GM19372 (cell line): ENCODE measurements around the gene ROBO1.

ENCODE experiments used
- ATAC-seq: cut with Tn5 transposase; IDR thresholded peaks from one replicate; pipeline ENCODE4 v1.9.1; 2021; ENCODE audit warnings: mild to moderate bottlenecking, low read depth, moderate library complexity; ENCODE audit not compliant: unreplicated experiment

Gene ROBO1

DNA sequence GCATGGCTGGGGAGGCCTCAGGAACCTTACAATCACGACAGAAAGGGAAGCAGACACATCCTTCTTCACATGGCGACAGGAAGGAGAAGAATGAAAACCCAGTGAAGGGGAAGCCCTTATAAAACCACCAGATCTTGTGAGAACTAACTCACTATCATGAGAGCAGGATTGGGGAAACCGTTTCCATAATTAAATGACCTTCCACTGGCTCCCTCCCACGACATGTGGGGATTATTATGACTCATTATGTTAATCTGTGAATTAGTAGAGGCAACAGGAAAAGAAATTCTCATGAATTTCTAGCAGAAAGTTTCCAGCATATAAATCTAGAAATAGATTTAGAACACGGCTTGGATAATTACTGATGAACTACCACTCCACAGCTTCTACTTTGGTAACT, 937.3 kb downstream of the ROBO1 start:
- no peak for ATAC-seq

DNA sequence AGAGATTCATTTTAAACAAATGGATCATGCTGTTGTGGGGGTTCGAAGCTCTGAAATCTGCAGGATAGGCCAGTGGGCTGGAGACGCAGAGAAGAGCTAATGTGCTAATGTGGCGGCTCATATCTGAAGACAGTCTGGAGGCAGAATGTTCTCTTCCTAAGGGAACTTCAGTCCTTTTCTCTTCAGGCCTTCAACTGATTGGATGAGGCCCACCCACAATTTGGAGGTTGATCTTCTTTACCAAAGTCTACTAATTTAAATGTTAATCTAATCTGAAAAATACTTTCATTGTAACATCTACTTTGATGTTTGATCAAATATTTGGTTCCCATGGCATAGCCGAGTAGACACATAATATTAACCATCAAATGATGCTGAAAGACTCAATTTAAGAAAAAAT, 940.2 kb downstream of the ROBO1 start:
- ATAC-seq, result no peak

DNA sequence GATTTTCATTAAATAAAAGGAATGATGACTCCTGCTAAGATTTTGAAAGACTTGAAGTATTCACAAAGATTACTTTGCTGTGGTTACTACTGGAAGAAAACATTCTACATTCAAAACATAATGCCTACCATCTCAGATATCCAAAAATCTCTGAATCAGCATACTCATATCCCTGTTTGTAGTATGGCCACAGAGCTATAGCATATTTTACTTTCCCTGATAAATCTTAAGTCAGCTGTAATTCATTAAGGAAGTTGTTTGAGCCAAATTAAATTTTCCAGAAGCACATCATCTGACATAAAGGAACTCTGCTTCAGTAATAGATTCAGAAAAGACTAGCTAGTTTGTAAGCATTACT, 942.0 kb downstream of the ROBO1 start:
- ATAC-seq, result no peak

DNA sequence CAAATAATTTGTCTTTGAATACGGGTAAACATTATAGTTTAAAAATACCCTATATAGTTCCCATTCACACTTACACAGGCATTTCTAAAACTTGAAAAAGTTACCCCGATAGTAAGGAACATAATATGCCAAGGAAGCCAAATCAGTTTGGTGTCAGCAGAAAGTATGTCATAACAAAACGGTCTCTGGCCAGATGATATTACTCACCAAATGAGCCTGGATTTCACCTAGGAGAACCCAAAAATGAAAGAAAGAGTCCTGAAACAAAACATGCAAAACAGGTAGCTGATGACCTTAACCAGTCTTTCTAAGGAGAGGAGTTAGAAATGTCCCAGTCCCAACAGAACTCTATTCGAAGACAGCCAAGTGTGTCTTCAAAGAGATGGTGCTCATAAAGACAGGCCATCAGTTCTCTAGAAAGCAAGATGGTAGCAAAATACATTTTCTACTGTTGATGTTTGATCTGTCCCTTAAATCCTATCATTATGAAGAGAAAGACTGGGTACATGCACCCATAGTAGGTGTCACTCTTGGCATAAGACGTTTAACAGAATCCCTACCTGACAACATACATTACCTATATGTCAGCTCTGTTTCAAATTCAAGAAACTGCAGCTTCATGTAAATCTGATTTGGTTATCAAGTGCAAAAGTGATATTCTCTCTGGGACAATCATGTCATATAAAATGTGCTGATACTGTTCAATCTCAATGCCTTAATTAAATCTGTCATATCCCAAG, 942.5 kb downstream of the ROBO1 start:
- no peak for ATAC-seq

DNA sequence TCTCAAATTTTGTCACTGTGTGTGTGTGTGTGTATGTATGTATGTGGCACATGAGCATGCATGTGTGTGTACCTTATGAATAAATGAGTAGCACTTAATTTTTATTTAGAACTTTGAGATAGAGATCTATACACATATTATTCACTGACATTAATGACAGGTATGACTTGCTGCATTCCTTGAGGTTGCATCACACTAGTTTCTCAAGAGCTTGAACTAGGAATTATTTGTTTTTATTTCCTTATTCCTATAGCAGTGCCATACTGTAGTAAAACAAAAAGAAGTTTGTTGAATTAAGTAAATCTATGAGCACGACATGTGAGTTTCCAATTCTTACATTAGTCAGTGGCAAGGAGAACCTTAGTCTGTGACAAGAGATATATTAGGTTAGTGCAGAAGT, 943.9 kb downstream of the ROBO1 start:
- no peak for ATAC-seq

DNA sequence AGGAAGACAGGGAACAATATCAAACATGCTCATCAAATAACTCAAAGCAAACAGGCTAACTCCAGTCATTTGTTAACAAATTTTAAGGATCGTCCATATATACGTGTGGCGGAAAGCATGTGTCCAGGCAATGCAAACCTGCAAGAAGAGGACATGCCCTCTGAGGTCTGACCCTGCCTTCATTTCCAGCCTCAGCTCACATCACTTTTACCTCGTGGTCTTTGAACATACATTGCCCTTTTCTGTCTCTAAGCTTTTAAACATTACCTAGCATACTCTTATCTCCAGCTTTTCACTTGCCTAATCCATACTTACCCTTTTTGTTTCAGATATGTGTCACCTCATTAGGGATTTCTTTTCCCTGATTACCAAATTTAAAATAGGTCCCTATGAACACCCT, 944.4 kb downstream of the ROBO1 start:
- no peak for ATAC-seq

DNA sequence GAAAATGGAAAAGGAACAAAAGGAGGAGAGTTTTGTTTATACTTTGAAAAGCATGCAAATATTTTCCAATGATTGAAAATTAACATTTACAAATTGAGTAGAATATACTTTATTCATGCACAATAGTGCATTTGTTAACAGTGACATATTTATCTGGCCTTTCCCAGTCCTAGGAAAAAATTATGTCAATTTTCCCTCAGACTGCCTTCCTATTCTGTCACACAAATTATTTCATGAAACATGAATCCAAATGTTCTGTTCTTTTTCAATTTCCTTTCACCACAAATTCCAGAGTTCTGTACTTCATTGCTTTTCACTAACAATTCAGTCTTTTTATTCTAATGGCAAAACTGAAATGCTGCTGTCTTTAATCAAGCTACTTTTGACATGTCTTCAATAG, 945.1 kb downstream of the ROBO1 start:
- ATAC-seq, result no peak

DNA sequence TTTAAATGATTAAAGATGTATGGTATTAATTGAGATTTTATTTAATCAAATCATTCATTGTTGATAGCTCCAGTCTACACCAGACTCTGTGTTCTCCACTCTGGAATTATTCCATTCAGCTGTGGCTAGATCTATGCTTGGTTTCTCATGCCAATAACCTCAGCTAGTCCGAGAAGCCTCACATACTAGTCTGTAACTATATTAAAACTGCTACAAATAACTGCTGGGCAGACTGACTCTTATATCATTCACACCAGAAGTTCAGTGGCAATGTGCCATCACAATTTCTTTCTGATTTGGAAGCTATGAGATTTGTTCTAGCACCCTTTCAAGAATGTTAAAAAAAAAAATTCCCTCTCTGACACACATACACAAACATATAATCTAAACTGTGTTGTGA, 947.3 kb downstream of the ROBO1 start:
- ATAC-seq, result no peak

DNA sequence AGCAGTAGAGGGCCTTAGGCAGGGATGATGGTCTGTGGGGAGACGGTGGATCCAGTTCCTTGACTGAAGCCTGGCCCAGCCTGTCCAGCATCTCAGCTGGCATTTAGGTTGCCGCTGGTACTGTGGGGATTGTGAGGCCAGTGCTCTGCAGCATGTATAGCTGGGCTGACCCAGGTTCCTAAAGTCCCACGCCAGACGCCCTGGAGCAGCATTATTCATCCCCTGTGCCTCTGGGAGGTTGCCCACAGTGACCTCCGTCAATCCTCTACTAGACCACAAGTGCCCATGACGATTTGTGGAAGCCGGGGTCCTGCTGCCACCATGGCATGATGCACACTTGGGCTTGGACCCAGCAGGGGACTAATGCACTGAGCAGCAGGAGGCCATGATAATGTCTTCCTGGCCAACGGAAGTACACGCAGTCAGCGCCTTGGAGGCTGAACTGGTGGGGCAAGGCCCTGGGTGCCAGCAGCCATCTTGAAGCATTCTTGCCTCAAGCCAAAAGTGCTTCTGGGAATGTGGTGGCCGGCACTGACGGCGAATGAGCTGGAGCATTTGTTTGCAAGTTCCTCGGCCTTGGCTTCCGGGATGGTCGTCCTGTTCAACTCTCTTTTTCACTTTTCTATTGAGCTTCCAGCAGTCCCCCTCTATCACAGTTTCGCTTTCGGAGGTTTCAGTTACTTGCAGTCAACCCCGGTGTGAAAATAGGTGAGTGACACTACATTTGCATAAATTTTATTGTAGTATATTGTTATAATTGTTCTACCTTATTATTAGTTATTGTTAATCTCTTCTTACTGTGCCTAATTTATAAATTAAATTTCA, 949.4 kb downstream of the ROBO1 start:
- no peak for ATAC-seq

DNA sequence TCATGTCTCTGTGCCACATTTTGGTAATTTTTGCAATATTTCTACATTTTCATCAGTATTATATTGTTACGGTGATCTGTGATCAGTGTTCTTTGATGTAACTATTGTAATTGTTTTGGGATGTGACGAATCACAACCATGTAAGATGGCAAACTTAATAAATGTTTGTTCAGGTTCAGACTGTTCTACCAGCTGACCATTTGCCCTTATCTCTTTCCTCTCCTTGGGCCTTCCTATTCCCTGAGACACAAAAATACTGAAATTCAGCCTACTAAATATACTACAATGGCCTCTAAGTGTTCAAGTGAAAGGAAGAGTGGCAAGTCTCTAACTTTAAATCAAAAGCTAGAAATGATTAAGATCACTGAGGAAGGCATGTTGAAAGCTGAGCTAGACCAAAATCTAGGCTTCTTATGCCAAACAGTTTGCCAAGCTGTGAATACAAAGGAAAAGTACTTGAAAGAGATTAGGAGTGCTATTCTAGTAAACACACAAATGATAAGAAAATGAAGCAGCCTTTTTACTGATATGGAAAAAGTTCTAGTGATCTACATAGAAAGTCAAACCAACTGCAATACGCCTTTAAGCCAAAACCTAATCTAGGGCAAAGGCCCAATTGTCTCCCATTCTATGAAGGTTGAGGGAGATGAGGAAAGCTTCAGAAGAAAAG, 952.8 kb downstream of the ROBO1 start:
- ATAC-seq, result no peak

DNA sequence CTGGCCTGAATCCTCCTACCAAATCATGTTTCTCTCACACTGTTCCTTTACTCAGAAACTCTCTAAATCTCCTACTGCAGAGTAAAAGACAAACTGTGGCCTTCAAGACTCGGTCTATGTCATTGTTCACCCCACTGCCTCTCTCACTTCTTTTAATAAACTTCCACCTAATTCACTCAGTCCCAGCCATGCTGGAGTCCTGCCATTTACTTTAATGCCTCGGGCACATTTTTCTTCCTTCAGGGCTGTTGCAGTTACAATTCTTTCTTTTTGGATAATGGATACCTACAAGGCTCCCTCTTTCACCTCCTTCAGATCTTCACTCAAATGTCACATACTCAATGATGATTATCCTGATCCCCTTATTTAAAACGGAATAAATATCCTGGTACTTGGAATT, 955.6 kb downstream of the ROBO1 start:
- no peak for ATAC-seq

DNA sequence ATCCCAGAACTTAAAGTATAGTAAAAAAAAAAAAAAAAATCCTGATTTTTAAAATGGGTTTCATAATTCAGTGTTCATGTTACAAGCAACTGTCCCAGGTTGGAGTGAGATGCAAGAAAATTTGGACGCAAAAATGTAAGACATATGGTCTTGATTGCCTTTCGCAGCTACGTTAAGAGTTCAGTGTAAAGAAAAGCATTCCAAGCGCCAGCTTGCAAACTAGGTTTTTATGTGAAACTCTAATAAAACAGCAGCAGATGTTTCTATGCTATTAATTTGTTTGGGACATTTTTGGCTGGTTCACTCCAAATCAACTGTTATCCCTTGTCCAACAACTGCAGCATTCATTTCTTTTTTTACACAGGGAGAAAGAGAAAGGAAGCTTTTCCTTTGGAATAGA, 957.8 kb downstream of the ROBO1 start:
- no peak for ATAC-seq

DNA sequence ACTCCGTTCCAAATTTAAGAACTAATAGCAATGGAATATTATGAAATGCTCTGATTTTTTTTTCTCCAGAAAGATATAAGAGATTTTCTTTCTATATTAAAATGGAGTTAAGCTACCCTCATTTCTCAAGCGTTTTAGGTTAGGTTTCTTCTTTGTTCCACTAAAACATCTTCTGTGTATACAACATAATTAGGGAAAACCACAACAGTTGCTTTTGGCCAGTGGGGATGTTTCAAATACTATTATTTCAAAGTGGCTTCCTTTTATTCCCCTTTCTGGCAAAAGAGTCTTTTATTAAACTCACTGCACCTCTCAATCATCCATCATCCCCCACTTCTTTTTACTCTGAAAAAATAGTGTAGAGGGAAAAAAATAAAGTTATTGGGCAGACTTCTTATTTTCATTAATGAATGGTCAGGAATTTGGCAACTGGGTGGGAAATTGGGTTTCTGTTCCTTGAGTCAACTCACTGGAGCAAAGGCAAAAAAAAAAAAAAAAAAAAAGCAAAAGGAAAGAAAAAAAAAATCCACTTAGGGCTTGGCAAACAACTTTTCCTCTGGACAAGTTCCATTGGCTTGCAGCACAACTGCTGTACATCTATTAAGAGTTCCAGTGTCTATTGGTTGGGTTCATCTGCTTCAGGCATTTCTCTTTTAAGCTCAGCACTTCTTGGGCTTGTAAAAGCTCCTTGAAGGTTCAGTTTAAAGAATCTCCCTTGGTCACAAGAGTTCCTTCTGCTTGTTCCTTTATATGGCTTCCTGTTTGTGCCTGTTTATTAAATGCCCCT, 963.4 kb downstream of the ROBO1 start:
- no peak for ATAC-seq

DNA sequence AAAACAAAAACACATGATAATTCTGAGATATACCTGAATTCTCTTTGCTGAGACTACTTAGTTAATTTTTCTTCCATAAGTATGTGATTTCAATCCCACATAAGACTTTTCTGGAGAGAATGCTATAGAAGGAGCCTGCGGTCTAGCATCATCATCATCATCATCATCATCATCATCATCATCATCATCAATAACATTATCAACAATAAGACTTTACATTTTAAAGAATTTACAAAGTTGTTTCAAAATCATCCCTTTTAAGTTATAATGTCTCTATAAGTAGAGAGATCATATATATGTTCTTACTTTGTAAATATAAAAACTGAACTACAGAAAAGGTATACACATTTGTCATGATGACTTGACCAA, 965.3 kb downstream of the ROBO1 start:
- no peak for ATAC-seq

DNA sequence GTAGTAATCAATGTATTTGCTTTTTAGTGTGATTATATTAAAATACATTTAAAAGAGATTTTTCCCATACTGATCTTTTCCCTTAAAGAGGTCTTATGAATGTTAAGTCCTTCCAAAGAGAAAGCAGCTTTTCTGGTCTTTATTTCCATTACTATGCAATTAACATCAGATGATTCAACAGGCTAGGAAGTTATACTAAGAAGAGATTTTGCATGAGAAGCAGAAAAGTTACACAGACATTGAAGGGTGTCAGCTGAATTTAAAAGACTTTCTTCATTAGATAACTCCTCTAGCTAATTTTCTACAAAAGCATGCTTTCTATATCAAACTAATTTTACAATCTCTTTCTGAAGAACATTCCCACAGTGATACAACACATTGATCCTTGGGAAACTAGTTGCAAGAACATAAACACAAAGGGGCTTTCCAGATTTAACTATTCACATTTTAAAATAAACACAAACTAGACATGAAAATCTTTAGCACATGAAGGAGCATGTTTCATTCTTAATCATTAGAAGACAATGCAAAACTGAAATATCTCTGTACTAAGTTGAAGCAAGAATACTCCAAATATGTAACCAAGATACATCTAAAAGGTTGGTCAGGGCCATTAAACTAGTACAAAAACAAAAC, 965.8 kb downstream of the ROBO1 start:
- ATAC-seq, result no peak

DNA sequence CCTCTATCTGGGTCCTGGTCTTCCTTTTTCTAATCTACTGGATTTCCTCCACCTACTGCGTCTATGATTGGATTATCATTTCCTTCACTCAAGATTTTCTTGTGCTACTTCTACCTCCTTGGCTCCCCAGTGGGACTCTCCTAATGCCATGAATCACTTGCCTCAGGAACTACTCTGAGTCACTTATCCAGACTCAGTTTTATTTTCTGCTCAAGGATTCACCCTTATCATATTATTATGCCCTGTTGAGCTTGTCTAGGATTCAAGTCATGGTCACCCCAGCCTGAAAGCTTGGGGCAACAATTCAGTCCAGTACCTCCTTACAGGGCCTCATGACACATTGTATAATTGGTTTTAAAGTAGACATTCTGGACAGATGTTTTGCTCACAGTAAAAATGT, 968.1 kb downstream of the ROBO1 start:
- no peak for ATAC-seq

DNA sequence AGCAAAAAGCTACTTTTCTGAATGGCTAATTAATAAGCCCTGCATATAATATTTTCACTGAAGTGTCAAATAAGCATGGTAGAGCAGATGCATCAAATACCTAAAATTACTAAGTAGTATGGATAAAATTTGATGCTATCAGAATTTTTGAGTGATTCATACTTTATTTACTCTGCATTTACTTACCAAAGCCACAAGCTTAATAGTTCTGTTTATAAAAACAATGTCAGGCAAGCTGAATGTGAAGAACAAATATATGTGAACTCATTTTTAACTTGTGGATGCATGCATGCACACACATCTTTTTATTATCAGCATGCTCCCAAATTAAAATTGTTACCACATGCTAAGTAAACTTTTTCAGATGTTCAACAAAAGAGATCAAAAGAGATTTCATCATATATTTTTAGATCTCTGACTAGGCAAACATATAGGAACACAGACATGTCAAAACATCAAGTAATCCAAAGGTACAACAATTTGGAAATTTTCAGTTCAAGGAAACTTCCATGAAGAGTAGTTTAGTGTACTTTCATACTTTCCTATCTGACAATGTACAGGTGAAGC, 969.4 kb downstream of the ROBO1 start:
- no peak for ATAC-seq

DNA sequence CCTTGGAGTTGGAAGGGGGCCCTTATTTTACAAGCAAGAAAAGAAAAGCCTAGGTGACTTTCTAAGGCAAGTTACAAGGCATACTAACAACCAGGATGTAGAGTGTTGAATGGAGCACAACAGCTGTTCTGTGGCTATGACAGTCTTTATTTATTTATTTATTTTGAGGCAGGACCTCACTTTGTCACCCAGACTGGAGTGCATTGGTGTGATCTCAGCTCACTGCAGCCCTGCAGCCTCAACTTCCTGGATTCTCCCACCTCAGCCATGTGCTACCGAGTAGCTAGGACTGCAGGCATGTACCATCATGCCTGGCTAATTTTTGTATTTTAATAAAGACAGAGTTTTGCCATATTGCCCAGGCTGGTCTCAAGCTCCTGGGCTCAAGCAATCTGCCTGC, 973.4 kb downstream of the ROBO1 start:
- no peak for ATAC-seq

DNA sequence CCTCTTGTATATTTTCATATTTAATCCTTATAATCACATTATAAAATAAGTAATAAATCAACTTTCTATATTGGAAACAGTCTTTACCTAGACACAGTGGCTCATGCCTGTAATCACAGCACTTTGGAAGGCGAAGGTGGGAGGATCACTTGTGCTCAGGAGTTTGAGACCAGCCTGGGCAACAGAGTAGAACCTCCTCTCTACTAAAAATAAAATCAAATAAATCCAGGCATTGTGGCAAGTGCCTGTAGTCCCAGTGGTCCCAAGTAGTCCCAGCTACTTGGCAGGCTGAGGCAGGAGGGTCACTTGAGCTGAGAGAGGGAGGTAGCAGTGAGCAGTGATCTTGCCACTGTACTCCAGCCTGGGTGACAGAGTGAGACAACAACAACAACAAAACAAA, 975.1 kb downstream of the ROBO1 start:
- no peak for ATAC-seq

DNA sequence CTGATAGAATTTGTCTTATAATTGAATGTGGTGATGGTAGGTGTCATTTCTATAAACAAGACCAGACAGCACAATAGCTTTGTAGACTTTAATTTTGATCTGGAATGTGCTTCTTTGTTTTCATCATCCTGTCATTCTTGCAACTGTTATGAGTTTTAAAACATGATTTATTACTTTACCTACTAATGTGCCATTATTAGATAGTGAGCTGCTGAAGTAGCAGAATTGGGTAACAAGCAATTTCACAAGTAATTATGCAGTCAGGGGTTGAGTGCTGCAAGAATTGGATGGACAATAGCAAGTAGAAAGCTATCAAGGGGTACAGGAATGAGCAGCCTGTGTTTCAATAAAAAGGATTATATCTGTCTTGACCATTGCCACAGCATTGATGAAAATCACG, 975.6 kb downstream of the ROBO1 start:
- ATAC-seq, result no peak
